RPMI7951 (cell line): ENCODE results near the gene CHN1. TPM values are rescaled to one million over a fixed set of nuclear protein-coding genes. Genes with fewer than 3 reads are reported as not detected.

Experiments
- DNase-seq: peaks from one replicate; pipeline ENCODE4 v3.0.0-alpha.2; 2012; ENCODE audit warnings: low read depth
- total RNA-seq: library from RNA; depleted of rRNA; stranded (reverse); fragments of >200 nt; shearing (Covaris generic); gene quantifications from 2 replicates; pipeline ENCODE4 v1.2.3, GENCODE V29; 2014

CHN1 gene
- total RNA-seq, 1 experiment from 2014 or later, result 163 TPM

DNA sequence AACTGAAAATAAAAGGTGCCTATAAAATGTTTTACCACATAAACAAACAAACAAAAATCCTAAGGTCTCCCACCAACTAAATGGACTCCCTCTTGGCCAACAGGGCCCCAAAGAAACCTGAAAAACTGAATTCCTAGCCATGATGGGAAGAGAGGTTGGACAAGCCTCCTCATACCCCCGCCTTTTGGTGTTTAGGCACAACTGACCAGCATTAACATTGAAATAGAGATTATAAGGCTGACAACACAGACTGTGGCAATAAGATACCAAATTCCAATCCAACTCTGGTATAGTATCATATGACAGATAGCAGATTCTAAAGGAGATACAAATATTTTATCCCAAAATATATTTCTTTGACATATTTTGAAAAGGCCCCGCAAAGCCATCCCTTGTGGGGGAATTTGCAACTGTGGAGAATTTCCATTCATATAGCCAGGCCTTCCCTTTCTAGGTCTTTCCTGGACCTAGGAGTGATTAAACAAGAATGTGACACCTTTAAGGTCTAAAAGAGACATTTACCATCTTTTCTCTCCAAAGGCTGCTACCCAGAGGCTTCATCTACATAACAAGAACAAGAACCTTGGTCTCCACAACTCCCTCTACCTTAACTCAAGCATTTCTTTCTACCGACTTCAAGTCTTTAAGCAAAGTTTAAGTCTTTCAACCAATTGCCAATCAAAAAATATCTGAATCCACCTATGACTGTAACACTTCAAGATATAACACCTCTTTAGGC is 80.0 kb downstream of the CHN1 start:
- DNase-seq, result no peak

DNA sequence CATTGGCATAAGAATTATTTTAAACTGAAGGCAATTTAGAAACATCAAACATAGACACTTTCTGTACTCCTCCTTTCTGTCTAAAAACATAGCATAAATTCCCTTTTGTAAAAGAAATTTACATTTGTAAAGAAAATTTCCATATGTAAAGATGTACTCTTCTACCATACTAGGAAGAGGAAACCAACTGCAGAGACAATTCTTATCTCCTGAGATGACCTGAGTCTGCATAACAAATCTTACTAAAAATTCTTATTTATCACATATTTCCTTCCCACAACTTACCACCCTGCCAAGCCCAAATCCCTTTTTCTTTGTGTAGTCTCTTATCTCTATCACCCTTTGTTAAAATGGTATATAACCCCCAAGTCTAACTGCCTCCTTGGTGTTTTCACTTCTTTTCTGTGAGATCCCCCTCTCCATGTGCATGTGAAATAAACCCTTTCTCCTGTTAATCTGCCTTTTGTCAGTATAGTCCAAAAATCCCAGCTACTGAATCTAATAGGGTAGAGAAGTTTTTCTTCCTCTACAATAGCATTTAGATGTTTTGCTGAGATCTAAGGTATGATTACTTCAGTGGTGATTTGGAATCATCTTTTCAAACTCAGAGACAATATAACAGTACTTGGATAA is 81.0 kb downstream of the CHN1 start:
- DNase-seq, result no peak

DNA sequence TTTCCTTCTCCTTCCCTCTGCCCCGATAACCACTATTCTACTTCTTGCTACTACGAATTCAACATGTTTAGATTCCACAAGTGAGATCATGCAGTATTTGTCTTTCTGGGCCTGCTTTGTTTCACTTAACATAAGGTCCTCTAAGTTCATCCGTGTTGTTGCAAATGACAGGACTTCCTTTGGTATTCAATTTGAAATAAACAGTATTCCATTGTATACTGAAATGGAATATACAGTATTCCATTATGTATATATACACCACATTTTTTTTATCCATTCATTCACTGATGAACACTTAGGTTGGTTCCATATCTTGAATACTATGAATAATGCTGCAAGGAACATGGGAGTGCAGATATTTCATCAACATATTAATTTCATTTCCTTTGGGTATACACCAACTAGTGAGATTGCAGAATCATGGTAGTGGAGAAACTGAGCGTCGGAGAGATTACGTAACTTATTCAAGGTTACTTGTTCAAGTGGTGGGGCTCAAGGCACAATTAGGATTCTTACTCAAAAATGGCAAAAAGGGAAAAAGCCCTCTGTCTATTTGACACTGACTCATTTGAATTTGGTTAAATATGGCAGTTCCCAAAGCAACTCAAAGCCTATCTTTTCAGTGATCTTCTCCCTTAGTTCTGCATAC is 85.1 kb downstream of the CHN1 start:
- DNase-seq, result peak; percentile 16

DNA sequence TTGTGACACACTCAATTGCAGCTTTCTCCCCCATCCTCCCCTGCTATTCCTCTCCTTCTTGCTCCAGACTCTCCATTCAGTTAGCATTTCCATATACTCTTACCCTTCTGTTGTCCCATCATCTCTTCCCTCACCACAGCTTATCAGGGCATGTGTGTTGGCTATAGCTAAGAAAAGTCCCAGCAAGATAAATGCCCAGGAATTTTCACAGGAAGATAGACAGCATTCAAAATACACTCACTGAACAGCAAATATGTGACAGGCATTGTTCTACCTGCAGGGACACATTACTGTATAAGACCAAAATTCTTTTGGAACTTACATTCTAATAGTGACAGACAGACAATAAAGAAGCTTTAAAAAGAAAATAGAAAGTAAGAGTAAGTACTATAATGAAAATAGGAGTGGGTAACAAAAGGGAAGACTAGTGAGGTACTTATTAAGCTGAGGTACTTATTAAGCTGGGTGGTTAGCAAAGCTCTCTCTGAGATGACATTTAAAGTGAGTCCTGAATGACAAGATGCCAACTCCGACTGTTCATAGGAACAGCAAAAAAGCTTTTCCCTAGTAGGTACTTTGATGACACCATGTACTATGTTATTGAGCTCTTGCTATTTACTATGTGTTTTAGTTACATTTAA is 86.2 kb downstream of the CHN1 start:
- DNase-seq, result no peak

DNA sequence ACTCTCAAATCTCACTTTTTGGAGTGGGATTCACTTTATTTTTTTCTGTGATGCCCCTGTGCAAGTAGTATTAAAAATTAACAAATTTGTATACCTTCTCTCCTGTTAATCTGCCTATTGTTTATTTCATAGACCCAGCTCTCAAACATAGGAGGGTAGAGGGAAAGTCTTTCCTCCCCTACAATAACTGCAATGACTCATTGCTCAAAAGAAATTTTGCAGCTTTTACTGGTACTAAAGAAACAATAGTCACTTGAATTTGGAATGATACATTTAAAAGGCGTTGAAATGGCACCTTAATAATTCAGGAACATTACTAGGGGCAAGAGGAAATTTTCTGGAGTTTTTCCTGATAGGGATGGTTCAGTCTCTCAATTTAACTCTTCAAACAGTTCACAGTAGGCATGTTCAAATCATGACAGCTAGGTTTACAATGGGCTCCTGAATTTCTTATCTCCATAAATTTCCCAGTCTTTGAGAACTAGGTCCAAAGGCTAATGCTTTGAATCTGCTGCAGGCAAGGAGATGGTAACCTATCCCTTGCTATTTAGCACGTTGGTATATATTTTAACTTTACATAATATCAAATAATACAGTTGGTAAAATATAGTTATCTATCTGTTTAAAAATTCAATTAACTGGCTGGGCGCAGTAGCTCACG is 88.8 kb downstream of the CHN1 start:
- no peak for DNase-seq

DNA sequence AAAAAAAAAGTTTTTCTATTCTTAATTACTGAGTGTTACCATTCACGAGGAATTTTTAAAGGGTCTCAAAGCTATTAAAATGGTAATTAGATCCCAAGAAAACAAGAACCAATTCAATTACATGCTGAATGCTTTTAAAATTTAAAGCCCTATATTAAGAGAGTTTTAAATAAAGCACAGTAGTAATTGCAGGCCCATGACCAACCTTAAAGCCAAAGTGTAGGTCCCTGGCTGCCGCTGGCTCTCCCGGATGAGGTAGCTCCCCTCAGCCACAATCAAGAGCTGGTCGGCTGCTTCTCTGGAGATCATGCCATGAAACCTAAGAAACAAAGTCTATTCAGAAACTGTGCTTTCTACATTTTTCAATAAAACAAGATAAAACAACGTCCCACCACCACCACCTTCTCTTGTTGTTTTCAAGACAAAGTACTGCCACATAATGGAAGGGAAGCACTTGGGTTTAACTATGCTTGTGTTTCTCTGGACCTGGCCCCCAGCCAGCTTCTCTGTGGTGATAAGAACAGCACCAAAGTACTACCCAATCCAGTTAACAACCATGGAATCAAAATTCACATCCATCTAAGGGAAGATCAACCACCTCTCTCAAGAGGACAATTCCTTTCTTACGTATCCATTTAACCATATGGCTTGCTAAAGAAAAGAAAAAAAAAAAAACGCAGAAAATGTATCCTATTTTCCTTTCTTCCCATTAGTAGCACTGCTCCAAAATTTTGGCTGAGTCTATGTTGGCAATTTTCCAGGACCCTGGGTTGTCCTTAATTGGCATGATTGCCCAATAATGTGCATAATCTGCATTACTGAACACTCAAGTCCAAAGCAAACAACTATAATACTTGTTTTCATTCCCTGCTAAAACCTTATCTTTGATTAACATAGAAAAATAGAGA is 90.1 kb downstream of the CHN1 start:
- no peak for DNase-seq

DNA sequence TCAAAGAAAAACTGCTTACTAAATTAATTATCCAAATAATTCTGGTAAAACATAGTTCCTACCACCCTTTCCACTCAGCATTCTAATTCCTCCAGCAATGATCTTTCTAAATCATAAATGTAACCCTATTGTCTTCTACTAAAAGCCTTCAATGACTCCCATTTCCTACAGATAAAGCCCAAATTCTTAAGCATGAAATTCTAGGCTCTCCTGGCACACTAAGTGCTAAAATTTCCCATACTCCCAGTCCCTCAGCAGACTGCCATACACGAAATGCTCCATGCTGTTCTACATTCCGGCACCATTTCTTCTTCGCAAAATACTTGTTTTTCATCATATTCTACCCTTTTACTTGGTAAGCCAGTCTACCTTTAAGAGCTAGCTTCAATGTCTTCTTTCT is 96.9 kb downstream of the CHN1 start:
- DNase-seq, result no peak

DNA sequence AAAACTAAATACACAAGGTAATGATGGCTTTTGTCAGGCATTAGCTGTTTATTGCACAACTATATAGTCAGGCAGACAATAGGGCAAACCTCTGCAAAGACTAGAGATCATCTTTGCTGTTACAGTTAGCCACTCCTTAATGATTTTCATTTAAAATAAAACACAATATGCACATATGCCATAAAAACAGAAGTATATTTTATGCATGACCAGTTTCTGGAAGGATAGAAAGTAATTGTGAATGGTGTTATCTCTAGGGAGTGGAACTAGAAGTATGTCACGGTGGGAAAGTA is 102.0 kb downstream of the CHN1 start:
- no peak for DNase-seq

DNA sequence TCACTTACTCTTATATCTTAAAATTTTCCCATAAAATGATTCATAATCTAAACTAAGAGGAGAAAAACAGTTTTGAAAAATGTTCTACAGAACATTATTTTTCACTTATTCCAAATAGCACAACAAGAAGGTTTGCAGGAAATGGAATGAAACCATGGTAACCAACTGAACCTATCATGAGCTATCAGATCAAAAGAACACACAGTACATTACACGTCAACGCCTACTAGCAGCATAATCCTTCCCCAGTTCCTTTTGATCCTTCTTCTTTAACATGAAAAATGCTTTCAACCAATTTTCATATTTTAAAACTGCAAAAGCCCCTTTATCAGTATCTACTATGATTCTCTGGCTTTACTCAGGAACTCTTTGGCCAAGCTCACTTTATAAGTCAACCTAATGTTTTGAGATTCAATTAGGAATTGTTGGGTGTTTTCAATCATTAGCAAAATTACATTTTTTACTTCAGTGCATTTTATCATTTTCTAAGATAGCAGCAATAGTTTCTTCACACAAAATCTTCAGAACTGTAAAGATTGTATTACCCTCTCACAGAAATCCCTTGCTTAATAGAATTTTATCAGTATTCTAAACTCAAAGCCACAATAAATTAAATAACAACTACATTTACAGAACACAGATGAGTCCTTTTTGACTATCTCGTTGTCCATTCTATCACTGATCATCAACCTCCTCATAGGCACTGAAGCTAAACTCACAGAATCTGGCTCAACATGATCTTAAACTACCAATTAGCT is 102.5 kb downstream of the CHN1 start:
- DNase-seq, result no peak

DNA sequence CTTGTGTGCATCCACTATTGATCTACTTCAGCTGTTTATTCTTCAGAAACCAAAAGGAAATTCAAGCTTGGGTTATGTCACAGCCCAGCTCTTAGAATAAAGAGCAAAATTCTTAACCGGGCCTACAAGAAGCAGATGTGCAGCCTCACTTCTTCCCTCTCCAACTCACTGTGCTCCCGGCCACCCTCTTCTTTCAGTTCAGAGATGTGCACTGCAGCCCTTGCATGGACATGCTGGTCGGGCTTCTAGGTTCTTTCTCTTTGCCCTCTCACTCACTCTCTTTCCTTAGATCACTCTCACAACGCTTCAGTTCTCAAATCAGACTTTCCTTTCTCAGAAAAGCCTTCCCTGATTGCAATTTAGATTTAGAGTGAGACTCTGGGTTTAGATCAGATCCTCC is 104.1 kb downstream of the CHN1 start:
- peak; percentile 10 for DNase-seq

DNA sequence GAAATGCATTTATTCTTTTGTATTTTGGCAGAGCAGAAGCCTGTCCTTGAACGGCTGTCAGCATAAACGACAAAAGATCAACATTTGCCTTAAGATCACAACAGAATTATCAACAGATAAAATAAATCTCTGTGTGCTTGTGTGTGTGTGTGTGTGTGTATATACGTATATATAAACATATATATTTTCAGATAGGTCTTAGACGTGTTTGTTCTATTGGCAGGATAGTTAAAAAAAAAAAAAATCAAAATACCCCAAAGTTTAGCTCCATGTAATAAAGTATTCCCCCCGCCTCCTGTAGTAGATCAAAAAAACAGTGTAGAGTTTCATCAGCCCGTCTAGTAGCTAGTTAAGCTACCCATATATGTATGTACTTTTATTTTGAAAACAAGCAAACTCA is 107.9 kb downstream of the CHN1 start:
- no peak for DNase-seq

DNA sequence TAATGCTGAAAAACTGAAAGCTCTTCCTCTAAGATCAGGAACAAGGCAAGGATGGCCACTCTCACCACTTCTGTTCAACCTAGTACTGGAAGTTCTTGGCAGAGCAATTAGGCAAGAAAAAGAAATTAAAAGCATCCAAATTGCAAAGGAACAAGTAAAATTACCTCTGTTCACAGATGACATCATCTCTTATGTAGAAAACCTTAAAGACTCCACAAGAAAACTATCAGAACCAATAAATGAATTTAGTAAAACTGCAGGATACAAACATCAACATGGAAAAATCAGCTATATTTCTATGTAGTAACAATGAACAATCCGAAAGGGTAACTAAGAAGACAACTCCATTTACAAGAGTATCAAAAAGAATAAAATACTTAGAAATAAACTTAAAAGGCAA is 112.2 kb downstream of the CHN1 start:
- no peak for DNase-seq

DNA sequence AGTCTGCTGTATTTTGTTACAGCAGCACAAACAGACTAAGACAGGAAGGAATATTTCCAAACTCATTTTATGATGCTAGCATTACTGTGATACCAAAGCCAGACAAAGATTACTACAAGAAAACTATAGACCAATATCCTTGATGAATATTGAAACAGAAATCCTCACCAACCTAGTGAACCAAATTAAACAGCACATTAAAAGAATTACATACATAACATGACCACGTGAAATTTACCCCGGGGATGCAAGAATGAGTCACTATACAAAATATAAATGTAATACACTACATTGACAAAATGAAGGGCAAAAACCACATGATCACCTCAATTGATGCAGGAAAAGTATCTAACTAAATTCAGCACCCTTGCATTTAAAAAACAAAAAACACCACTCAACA is 112.6 kb downstream of the CHN1 start:
- DNase-seq, result peak; percentile 14

DNA sequence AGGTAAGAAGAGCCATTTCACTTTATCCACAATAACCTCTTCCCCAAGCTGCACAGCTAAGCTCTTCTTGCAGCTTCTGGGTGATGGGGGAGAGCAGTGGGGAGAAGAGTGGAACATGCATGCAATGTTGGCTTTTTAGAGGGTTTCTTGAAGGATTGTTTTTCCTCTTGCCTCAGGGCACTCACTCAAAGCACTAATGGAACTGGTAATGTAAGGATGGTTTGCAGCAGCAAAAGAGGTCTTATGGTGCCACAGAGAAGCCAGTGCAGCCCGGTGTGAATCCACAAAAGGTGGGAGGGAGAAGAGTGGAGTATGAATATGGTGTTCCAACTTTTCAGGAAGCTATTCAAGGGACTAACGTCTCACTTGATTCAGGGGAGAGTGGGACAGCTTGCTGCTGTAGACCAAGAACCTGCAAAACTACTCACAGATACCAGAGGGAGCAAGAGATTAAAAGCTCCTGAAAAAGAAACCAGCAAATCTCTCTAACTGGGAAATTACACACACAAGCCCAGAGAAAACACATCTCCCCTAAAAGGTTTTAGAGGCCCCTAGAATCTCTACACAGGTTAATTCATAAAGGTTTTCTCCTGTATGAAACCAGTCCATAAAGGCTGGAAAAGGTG is 116.4 kb downstream of the CHN1 start:
- peak; percentile 45 for DNase-seq

DNA sequence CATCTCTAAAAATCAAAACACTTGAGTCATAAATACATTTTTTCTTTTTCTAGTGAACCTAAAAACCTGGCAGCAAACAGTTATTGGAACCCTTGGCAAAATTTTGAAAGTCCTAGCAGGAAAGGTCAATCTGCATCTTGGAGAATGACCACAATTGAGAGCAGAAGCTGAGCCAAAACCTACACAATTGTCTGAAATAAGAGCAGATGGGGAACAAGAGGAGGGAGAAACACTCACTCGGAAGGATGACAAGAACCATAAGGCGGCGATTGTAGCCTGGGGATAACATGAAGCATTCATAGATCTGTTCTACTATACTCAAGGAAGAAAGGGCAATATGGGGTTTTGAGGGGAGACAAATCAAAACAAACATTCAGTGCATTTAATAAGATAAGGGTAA is 117.0 kb downstream of the CHN1 start:
- DNase-seq, result peak; percentile 23

DNA sequence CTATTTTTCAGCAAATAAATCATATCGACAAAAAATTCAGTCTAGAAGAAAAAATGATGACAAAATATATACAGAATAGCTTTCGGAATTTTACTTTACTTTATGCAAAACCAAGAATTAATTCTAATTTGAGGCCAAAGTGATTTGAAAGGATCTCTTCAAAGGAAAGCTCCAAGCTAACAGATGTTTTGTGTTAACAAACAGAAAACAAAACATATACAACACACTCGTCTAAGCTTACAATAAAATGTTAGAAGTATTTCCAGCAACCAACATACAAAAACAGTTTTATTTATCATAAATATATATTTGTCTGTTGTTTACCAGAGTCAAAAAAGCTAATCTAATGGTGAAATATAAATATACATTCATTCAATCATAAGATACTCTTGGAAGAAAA is 122.8 kb downstream of the CHN1 start:
- no peak for DNase-seq

DNA sequence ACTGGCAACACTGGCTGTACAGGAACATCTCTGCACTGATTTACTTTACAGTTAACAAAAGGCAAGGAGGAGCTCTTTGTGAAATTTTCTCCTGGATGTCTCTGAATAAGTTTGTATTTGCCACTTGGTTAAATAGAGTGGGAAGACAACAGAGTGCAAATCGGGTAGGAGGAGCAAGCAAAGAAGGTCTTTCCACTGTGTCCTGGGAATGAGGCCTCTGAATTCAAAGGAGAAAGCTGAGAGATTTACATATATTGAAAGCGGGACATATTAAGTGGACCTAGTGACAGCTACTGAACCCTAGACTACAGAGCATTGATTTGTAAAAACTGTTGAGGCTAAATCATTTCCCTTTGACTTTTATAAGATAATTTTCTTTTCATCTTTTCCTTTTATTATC is 123.5 kb downstream of the CHN1 start:
- DNase-seq, result no peak

DNA sequence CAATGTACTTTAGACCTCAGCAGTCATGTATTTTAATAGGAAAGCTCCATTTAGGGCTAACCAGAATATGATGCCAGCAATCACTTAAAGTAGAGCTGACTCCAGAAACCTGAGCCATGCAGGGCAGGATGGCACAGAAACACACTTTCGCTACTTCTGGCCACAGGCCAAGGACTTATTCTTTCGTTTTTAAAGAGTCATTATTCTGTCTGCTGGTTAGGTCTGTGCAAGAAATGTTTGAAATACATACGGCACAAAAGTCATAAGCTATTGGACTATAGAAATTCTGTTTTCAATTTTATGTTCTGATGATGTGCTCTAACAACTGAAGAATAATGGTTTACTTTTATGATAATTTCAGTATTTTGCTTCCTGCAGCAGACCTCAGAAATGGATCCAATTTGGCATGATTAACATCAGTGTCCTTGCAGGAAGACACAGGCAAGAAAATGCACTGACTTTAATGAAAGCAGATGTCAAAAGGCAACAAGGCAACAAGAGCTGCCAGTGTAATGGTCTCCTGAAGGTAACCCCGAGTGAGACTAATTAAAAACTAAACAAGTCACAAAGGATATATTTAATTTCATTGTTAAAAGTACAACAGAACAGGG is 126.5 kb downstream of the CHN1 start:
- peak; percentile 75 for DNase-seq

DNA sequence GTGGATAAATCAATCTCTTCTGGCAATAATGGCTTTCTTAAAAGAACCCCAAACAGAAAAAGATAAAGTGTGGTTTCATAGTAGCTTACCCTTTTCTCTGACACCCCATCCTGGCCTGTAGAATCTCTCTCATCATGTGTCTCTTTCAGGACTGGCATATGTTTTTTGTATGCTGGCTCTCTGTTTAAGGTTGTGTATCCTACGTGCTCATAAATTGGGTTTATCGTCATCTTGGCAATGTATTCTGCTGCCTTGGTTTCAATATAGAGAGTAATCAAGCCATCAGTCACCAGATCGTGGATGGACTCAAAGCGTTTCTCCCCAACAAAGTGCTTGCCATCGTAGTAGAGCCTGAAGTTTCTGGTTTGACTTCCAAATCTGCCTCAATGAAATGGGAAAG is 127.4 kb downstream of the CHN1 start:
- DNase-seq, result no peak

DNA sequence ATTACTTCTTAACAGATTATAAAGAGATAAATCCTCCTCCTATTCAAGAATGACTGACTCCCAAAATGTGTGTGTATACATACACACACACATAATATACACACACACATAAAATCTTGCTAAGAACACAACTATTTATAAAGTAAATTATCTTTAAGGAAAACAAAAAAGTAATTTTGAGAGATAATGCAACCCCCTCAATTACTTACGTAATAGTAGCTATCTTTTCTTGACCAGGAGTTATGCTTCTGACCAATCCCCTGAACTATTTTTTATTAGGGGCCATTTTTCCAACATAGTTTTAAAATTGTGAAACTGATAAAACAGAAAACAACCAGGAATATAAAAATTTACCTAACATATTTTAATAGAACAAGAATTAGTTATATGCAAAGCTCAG is 127.9 kb downstream of the CHN1 start:
- DNase-seq, result no peak
